Gastroesophageal sphincter (tissue), 3 donors: ENCODE data around the gene GOLGA3.

Experiments
- POLR2AphosphoS5 ChIP-seq: sonication (generic); formaldehyde crosslinking; IDR thresholded peaks from one replicate; pipeline ENCODE4 v1.6.1; 2017; ENCODE audit warnings: antibody characterized with exemption
- TF ChIP-seq, protein P1 (sequence below), 4 experiments: fragments of 200-600 bp in 2 of 4; fragments of 450-650 bp in 2 of 4; sonication (generic) in 1 of 4; IDR thresholded peaks; one replicate each; pipeline ENCODE4 v1.5.1; 2017 to 2019; ENCODE audit warnings: antibody characterized with exemption in 4 of 4, mild to moderate bottlenecking in 2 of 4, moderate library complexity in 2 of 4

- TF ChIP-seq POLR2AphosphoS5: no peak
- TF ChIP-seq, protein P1, sequence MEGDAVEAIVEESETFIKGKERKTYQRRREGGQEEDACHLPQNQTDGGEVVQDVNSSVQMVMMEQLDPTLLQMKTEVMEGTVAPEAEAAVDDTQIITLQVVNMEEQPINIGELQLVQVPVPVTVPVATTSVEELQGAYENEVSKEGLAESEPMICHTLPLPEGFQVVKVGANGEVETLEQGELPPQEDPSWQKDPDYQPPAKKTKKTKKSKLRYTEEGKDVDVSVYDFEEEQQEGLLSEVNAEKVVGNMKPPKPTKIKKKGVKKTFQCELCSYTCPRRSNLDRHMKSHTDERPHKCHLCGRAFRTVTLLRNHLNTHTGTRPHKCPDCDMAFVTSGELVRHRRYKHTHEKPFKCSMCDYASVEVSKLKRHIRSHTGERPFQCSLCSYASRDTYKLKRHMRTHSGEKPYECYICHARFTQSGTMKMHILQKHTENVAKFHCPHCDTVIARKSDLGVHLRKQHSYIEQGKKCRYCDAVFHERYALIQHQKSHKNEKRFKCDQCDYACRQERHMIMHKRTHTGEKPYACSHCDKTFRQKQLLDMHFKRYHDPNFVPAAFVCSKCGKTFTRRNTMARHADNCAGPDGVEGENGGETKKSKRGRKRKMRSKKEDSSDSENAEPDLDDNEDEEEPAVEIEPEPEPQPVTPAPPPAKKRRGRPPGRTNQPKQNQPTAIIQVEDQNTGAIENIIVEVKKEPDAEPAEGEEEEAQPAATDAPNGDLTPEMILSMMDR (IDR thresholded peaks at IDR 0.05): no peak
Observed at GRCh38 chr12:132735496-132735895, 93.2 kb downstream of the GOLGA3 start.
